OCI-LY7 (cell line): Measurements from ENCODE around the gene OARD1. TPM values are rescaled to one million over a fixed set of nuclear protein-coding genes. Genes with fewer than 3 reads are reported as not detected.
"Not testable (repeated sequence)": the region's sequence is repeated elsewhere in the genome, so short reads cannot be mapped to it uniquely, and the experiment has no call there.

Experiments
- BruUV-seq: library from RNA; stranded (reverse); fragments of 400-500 nt; replicated peaks from 2 replicates; lab custom pipeline; 2021; lab: Mats Ljungman, UMichigan
- CTCF ChIA-PET: fragments of 300-600 bp; sonication (Branson Sonifier 250); formaldehyde crosslinking; loops from one replicate; lab custom pipeline; 2022; ENCODE audit warnings: antibody characterized with exemption; ENCODE audit not compliant: unreplicated experiment; lab: Charles Lee
- POLR2A ChIA-PET: fragments of 300-600 bp; sonication (Branson Sonifier 250); formaldehyde crosslinking; loops from one replicate; lab custom pipeline; 2022; ENCODE audit warnings: antibody characterized with exemption; lab: Charles Lee
- DNase-seq: peaks from one replicate; pipeline ENCODE4 v3.0.0-alpha.2; 2015; ENCODE audit warnings: low spot score
- H2AFZ ChIP-seq: fragments of 200-600 bp; sonication (generic), shearing (Covaris generic); 2 replicates; pipeline ENCODE4 v1.6.1; 2014; ENCODE audit warnings: mild to moderate bottlenecking, antibody characterized with exemption, low read length, moderate library complexity
- H3K27ac ChIP-seq: fragments of 200-600 bp; sonication (generic); 2 replicates; pipeline ENCODE4 v1.5.1; 2014; ENCODE audit warnings: mixed run types, low read depth, mild to moderate bottlenecking, moderate library complexity, low read length, inconsistent platforms; ENCODE audit not compliant: poor library complexity, severe bottlenecking
- H3K36me3 ChIP-seq: fragments of 200-600 bp; sonication (generic); 2 replicates; pipeline ENCODE4 v1.6.1; 2014; ENCODE audit warnings: mild to moderate bottlenecking, antibody characterized with exemption, low read length, moderate library complexity, mixed read lengths; ENCODE audit not compliant: insufficient read depth
- H3K4me1 ChIP-seq: fragments of 200-600 bp; sonication (generic); 2 replicates; pipeline ENCODE4 v1.5.1; 2014; ENCODE audit warnings: mild to moderate bottlenecking, low read length; ENCODE audit not compliant: insufficient read depth, poor library complexity, severe bottlenecking
- H3K4me2 ChIP-seq: fragments of 200-600 bp; sonication (generic); 2 replicates; pipeline ENCODE4 v1.6.1; 2014; ENCODE audit warnings: mild to moderate bottlenecking, low read length
- H3K4me3 ChIP-seq: fragments of 200-600 bp; sonication (generic); 2 replicates; pipeline ENCODE4 v1.5.1; 2014; ENCODE audit warnings: mild to moderate bottlenecking, low read depth, low read length; ENCODE audit not compliant: poor library complexity, severe bottlenecking
- H3K79me2 ChIP-seq: fragments of 200-600 bp; sonication (generic); 2 replicates; pipeline ENCODE4 v1.6.1; 2016; ENCODE audit warnings: low read depth, mild to moderate bottlenecking, low read length, moderate library complexity, mixed read lengths; ENCODE audit not compliant: insufficient read depth
- H3K9me2 ChIP-seq: fragments of 200-600 bp; sonication (generic); 2 replicates; pipeline ENCODE4 v1.6.1; 2016; ENCODE audit warnings: mild to moderate bottlenecking, low read length, mixed read lengths; ENCODE audit not compliant: insufficient read depth
- H3K9me3 ChIP-seq: fragments of 200-600 bp; sonication (generic); 2 replicates; pipeline ENCODE4 v1.6.1; 2014; ENCODE audit warnings: mild to moderate bottlenecking, mixed run types, low read length, mixed read lengths
- H4K20me1 ChIP-seq: fragments of 200-600 bp; sonication (generic); 2 replicates; pipeline ENCODE4 v1.6.1; 2014; ENCODE audit warnings: mild to moderate bottlenecking, antibody characterized with exemption, low read length, moderate library complexity, mixed read lengths; ENCODE audit not compliant: insufficient read depth
- EZH2phosphoT487 ChIP-seq: fragments of 200-600 bp; sonication (generic); IDR thresholded peaks from 2 replicates; pipeline ENCODE4 v1.6.1; 2018; ENCODE audit warnings: low read depth, borderline replicate concordance, mild to moderate bottlenecking, mixed run types, antibody characterized with exemption, low read length, moderate library complexity, mixed read lengths
- intact Hi-C: fragments of 100-400 bp; cut with micrococcal nuclease; formaldehyde crosslinking; loops from one replicate; pipeline ENCODE4 v1.10.0; 2022; ENCODE audit not compliant: unreplicated experiment
- total RNA-seq, 2 experiments: library from RNA; depleted of rRNA in 1 of 2; stranded (reverse); fragments of >200 nt in 1 of 2; shearing (Covaris generic) in 1 of 2; gene quantifications; 2 replicates each; pipeline ENCODE4 v1.2.3, GENCODE V29; 2014 to 2022
- TF ChIP-seq, protein P1 (sequence below): fragments of 200-600 bp; sonication (generic); conservative IDR thresholded peaks from 2 replicates; pipeline ENCODE4 v1.5.1; 2014; ENCODE audit warnings: mild to moderate bottlenecking, antibody characterized with exemption, low read length, moderate library complexity, mixed read lengths

Gene OARD1
- total RNA-seq, 2 experiments from 2014 or later: 21.0 to 41.6 TPM

DNA sequence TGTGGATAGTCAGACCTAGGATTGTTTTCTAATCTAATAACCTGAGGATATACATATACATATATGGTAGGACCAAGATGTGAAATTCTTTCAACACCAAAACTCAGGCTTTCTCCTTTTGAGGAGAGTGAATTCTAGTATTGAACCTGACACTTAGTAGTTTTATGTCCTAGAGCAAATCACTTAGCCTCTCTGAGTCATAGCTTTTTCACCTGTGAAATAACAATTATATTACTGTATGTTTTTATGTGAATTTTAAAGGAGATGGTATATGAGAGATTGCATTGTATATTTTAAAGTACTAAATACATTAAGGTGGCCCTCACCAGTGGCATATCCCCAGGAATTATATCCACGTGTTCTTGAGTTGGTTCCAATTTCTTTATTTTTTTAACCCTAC is 47.4 kb upstream of the OARD1 start:
- POLR2A ChIA-PET: no interaction called here
- H3K4me2 ChIP-seq: no peak overlapping the region

DNA sequence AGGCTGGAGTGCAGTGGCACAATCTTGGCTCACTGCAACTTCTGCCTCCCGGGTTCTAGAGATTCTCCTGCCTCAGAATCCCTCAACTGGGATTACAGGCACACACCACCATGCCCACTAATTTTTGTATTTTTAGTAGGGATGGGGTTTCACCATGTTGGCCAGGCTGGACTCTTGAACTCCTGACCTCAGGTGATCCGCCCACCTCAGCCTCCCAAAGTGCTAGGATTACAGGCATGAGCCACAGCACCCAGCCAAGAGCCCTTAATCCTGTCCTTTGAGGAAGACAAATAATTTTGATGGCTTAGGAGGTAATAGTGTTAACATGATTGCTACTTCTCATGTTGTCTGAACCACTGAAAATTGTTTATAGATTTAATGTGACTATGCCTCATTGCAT is 42.9 kb upstream of the OARD1 start:
- H3K9me2 ChIP-seq, H3K79me2 ChIP-seq, intact Hi-C loops, H3K4me3 ChIP-seq, H3K36me3 ChIP-seq, H3K4me1 ChIP-seq, H2AFZ ChIP-seq, DNase-seq, H3K9me3 ChIP-seq, H3K27ac ChIP-seq, POLR2A ChIA-PET, H4K20me1 ChIP-seq, H3K4me2 ChIP-seq, CTCF ChIA-PET, BruUV-seq: not testable (repeated sequence)

More for the DNA sequence above, 47.4 kb upstream of the OARD1 start:
- Histone ChIP-seq H2AFZ (no peak overlapping the region), H3K36me3 (peaks cover 13% of the 10 kb centered on the region; the same call in 1 of the 2 replicates), H3K27ac (no peak overlapping the region), H3K9me2 (no peaks in the 10 kb centered on the region), H3K4me3 (no peak overlapping the region), H3K79me2 (no peaks in the 10 kb centered on the region), H3K9me3 (no peaks in the 10 kb centered on the region), H3K4me1 (no peaks in the 10 kb centered on the region), H4K20me1 (no peaks in the 10 kb centered on the region)
- CTCF ChIA-PET: no interaction called here
- DNase-seq: no peak
- intact Hi-C loops: no loop called here
- BruUV-seq: no TSS peak
- TF ChIP-seq, protein P1, sequence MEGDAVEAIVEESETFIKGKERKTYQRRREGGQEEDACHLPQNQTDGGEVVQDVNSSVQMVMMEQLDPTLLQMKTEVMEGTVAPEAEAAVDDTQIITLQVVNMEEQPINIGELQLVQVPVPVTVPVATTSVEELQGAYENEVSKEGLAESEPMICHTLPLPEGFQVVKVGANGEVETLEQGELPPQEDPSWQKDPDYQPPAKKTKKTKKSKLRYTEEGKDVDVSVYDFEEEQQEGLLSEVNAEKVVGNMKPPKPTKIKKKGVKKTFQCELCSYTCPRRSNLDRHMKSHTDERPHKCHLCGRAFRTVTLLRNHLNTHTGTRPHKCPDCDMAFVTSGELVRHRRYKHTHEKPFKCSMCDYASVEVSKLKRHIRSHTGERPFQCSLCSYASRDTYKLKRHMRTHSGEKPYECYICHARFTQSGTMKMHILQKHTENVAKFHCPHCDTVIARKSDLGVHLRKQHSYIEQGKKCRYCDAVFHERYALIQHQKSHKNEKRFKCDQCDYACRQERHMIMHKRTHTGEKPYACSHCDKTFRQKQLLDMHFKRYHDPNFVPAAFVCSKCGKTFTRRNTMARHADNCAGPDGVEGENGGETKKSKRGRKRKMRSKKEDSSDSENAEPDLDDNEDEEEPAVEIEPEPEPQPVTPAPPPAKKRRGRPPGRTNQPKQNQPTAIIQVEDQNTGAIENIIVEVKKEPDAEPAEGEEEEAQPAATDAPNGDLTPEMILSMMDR: no peak
- no peak for TF ChIP-seq EZH2phosphoT487

DNA sequence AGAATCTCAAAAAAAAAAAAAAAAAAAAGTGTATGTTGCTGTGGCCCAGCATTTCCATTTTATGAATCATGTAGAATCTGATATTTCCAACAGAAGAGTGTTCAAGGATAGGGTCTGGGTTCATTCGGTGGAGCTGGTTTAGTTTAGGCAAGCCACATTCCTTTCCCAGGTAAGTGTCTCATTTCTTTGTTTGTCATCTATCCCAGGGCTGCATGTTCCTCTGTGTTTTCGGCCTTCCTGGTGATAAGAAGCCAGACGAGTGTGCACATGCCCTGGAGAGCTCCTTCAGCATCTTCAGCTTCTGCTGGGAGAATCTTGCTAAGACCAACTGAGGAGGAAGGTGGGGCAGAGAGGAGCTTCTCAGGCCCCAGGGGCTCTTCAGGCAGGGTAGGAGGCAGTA is 38.9 kb upstream of the OARD1 start:
- no peak overlapping the region for H3K4me2 ChIP-seq
- intact Hi-C loops: no loop called here
- H3K9me3 ChIP-seq: no peaks in the 10 kb centered on the region
- H2AFZ ChIP-seq: no peak overlapping the region
- DNase-seq: no peak
- BruUV-seq: no TSS peak
- POLR2A ChIA-PET: interaction anchor here (1.6 kb wide), 1 partner anchor 92 kb away, joined by 3 read pairs; no protein-coding TSS in a partner anchor
- no peaks in the 10 kb centered on the region for H3K4me1 ChIP-seq
- no peaks in the 10 kb centered on the region for H3K79me2 ChIP-seq
- CTCF ChIA-PET: no interaction called here
- H3K9me2 ChIP-seq: no peaks in the 10 kb centered on the region
- TF ChIP-seq EZH2phosphoT487: no peak
- TF ChIP-seq, protein P1: no peak
- H3K27ac ChIP-seq: no peak overlapping the region
- H3K36me3 ChIP-seq: no peaks in the 10 kb centered on the region
- H3K4me3 ChIP-seq: no peak overlapping the region
- H4K20me1 ChIP-seq: no peaks in the 10 kb centered on the region
